ENCODE results near the gene ATF7IP2.
A peak's percentile ranks its signal among the peaks of the same experiment; 100 is the strongest.
"Not testable (repeated sequence)": the region's sequence is repeated elsewhere in the genome, so short reads cannot be mapped to it uniquely, and the experiment has no call there.

ATF7IP2 gene

GRCh38 chr16:10452208-10453158, 66.6 kb downstream of the ATF7IP2 start:
- DNase-seq (ENCODE audit: low read depth): not testable (repeated sequence)

- no peak for DNase-seq (ENCODE audit: low read depth)
Measured at GRCh38 chr16:10453159-10453510, 67.3 kb downstream of the ATF7IP2 start.

- DNase-seq (ENCODE audit: low read depth): no peak
Measured at GRCh38 chr16:10465821-10466220, 80.0 kb downstream of the ATF7IP2 start.

GRCh38 chr16:10466313-10466712, 80.5 kb downstream of the ATF7IP2 start:
- no peak for DNase-seq (ENCODE audit: low read depth)

GRCh38 chr16:10466861-10467260, 81.0 kb downstream of the ATF7IP2 start:
- no peak for DNase-seq (ENCODE audit: low read depth)

- DNase-seq (ENCODE audit: low read depth): not testable (repeated sequence)
Measured at GRCh38 chr16:10476636-10477035, 90.8 kb downstream of the ATF7IP2 start.

DNA sequence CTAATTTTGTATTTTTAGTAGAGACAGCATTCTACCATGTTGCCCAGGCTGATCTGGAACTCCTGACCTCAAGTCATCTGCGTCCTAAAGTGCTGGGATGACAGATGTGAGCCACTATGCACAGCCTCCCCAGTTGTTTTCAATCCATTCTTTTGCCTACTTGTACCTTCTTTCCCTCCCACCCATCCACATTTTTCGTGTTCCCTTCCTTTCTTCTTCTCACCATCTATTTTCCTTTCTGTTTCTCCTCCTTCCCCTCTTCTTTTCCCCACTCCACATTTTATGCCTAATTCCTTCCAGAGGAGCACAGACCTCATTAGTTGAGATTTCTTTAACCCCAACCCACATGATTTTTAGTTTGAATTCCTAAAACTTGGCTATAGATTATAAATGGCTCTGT, 94.3 kb downstream of the ATF7IP2 start:
- no peak for DNase-seq (ENCODE audit: low read depth)

DNA sequence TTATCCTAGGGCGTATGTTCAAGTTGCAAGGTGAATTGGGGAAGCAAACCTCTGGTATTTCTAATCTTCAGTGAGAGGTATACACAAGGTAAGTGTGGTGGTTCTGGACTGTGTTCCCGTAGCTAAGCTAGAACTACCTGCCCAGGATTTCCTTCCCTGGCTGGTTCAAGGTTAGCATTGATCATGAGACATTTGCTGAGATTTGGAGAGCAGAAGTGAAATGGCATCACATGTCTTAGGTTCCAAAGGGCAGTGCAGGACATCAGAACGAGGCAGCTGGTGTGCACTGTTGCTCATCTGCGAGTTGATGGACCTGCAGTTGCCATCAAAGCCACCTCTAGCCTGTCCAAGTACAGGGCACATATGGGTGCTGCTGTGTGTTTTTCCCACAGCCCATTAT, 99.3 kb downstream of the ATF7IP2 start:
- no peak for DNase-seq (ENCODE audit: low read depth)

- DNase-seq (ENCODE audit: low read depth): no peak
Measured at GRCh38 chr16:10485698-10486382, 100.0 kb downstream of the ATF7IP2 start.

DNA sequence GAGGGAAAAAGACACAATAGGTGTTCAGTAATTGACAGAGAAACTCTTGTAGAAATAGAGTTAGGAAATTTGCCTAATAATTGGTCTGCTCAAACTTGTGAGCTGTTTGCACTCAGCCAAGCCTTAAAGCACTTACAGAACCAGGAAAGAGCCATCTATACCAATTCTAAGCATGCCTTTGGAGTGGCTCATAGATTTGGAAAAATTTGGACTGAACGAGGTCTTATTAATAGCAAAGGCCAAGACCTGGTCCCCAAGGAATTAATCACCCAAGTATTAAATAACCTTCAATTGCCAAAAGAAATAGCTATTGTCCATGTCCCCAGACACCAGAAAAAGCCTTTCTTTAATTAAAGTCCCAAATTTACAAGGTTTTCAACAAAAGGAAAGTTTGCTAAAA, 104.3 kb downstream of the ATF7IP2 start:
- no peak for DNase-seq (ENCODE audit: low read depth)

GRCh38 chr16:10493276-10493675, 107.4 kb downstream of the ATF7IP2 start:
- no peak for DNase-seq (ENCODE audit: low read depth)

DNA sequence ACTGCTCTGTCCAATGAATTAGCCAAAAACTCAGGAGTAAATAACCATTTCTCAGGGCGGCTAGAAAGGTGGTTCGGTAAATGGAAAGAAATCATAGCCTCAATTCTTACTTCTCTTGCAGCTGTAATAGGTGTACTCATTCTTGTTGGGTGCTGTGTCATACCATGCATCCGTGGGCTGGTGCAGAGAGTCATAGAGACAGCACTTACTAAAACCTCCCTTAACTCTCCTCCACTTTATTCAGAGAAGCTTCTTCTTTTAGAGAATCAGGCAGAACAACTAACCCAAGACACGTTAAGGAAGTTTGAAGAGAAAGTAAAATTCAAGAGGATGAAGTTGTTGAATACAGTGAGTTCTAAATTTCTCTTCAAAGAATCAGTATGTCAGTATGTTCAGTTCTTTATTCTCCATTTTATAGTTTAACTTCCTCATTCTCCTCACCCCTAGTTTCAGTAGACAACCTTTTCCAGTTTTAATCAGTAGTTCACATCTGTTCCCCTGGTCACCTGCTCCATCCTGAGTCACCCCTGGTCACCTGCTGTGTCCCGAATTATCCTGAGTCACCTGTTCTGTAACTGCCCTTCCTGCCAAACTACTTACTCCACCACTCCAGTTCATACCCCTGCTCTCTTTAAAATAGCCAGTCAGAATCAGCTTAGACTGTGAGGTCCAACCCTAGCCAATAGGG, 108.6 kb downstream of the ATF7IP2 start:
- no peak for DNase-seq (ENCODE audit: low read depth)

DNA sequence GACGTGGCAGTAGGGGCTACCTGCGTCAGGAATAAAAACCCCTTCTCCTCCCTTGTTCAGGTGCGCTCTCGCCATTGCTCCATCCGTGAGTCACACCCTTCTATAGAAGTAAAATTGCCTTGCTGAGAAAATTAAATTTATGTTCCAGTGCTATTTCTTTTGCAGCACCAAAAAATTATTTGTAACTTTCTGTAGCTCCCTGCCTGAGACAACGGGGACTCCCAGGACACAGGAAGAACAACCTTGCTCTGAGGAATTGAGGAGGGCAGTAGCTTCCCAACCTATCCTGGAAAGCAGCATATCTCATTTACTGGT, 109.1 kb downstream of the ATF7IP2 start:
- DNase-seq (ENCODE audit: low read depth): no peak

- no peak for DNase-seq (ENCODE audit: low read depth)
Measured at GRCh38 chr16:10497132-10498101, 111.6 kb downstream of the ATF7IP2 start.

GRCh38 chr16:10500582-10500981, 114.7 kb downstream of the ATF7IP2 start:
- no peak for DNase-seq (ENCODE audit: low read depth)

- no peak for DNase-seq (ENCODE audit: low read depth)
Measured at GRCh38 chr16:10501016-10501607, 115.3 kb downstream of the ATF7IP2 start.

DNA sequence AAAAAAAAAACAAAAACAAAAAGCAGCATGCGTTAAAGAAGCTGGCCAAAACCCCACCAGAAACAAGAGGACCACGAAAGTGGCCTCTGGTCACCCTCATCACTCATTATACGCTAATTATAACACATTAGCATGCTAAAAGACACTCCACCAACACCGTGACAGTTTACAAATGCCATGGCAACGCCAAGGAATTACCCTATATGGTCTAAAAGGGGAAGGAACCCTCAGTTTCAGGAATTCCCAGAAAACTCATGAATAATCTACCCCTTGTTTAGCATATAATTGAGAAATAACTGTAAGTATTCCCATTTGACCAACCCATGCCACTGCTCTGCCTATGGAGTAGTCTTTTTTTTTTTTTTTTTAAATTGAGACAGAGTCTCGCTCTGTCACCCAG, 116.9 kb downstream of the ATF7IP2 start:
- no peak for DNase-seq (ENCODE audit: low read depth)

- DNase-seq (ENCODE audit: low read depth): no peak
Measured at GRCh38 chr16:10504404-10504885, 118.6 kb downstream of the ATF7IP2 start.

GRCh38 chr16:10505286-10505685, 119.4 kb downstream of the ATF7IP2 start:
- DNase-seq (ENCODE audit: low read depth): not testable (repeated sequence)

- peak; percentile 48 for DNase-seq (ENCODE audit: low read depth)
Measured at GRCh38 chr16:10509534-10510025, 123.7 kb downstream of the ATF7IP2 start.

DNA sequence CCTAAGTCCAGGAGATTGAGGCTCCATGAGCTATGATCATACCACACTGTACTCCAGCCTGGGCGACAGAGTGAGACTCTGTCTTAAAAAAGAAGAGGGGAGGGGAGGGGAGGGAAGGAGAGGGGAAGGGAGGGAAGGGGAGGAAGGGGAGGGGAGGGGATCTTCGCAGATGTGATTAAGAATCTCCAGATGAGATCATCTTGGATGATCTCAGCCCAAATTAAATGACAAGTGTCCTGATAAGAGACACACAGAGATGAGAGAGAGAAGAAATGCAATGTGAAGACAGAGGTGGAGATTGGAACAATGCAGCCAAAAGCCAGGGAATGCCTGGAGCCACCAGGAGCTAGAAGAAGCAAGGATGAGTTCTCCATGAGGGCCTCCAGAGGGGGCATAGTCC, 124.4 kb downstream of the ATF7IP2 start:
- no peak for DNase-seq (ENCODE audit: low read depth)

Measured in stimulated activated CD4-positive, alpha-beta T cell treated with anti-CD3 and anti-CD28 coated beads, Interleukin-2, amount 100 ng/mL, for 4 hours (primary cell).